ENCODE data around the gene ZNRF1.
"Not testable (repeated sequence)": the region's sequence is repeated elsewhere in the genome, so short reads cannot be mapped to it uniquely, and the experiment has no call there.

Gene ZNRF1

DNA sequence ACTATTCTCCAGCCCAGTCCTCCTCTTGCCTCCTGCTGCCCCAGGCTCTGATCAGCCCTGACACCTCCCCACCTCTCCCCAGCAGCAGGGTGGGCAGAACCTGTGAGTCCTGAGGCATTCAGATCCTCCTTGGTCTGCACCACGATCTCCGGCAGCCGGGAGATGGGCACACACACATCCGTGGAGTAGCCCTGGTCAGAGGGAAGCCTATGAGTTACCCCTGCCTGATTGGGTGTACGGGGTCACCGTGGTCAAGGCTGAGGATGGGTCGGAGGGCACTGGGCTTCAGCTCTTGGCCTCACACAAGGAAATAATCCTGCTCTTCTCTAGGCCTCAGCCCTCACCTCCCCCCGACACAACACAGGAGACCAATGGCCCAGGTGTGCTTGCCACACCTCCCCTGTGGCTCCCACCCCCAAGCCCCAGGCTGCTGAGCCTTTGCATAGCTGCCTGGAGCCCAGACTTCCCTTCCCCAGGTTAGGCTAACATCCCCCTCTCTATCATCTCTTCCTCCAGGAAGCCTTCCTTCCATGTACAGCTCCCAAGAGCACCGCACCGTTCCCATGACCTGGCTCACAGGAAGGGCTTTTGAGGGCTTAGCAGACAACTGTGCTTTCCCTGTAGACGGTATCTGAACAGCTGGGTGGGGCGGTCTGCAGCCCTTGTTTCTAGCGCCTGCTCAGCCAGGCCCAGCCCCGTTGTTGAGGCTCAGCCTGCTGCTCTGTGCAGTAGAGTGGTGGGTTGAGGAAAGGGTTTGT lies 114.1 kb downstream of the ZNRF1 start:
- DNase-seq (ENCODE audit: low read depth in 3 of 3), result no peak

GRCh38 chr16:75113541-75114121 lies 114.8 kb downstream of the ZNRF1 start:
- DNase-seq (ENCODE audit: low read depth in 3 of 3), result no peak

DNA sequence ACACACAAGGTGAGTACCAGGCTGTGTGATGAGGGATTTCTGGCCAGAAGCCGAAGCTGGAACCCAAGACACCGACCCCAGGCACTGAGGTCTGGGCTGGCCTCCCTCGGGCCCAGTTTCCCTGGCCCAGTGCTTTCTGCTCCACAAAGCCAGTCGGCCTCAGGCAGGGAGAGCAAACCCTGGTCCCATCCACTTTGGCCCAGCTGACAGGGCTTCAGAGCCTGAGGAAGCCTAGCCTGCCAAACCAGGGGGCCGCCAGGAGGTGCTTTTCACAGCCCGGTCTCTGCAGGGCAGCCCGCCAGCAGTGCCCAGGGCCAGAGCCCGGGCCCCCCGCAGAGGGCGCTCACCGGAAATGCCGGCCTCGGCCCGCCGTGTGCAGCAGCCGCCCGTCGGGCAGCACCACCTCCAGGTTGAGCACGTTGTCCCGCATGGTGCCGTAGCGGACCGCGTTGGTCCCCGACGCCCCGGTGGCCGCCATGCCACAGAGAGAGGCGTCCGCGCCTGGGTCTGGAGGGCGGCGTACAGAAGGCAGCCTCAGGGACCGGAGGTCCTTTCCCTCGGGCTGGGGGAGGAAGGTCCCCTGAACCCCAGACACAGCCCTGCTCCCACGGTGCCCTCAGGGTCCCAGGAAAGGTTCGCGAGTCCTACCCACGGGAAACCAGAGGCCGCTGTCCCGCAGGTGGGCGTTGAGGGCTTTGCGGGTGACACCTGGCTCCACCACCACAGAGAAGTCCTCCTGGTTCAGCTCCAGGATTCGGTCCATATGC lies 115.5 kb downstream of the ZNRF1 start:
- DNase-seq (ENCODE audit: low read depth in 3 of 3), result no peak

GRCh38 chr16:75114946-75115825 lies 116.4 kb downstream of the ZNRF1 start:
- no peak for DNase-seq (ENCODE audit: low read depth in 3 of 3)

GRCh38 chr16:75116081-75116910 lies 117.5 kb downstream of the ZNRF1 start, which contains the start of gene LDHD:
Gene LDHD (minus strand): TSS chr16:75116780. CDS start chr16:75116720, 60 bp downstream.
- DNase-seq (ENCODE audit: low read depth in 3 of 3), result no peak

DNA sequence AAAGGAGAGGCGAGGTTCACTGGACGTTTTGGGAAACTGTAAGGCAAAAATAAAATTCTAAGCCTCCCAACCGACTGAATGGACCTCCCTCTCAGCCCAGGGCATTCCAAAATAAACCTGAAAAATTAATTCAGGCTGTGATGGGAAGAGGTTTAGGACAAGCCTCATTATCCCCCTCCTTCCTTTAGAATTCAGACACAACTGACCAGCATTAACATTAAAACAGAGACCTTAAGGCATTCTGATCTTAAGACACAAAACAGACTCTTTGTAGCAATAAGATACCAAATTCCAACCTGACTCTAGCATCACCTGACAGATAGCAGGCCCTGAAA lies 118.1 kb downstream of the ZNRF1 start:
- no peak for DNase-seq (ENCODE audit: low read depth in 3 of 3)

DNA sequence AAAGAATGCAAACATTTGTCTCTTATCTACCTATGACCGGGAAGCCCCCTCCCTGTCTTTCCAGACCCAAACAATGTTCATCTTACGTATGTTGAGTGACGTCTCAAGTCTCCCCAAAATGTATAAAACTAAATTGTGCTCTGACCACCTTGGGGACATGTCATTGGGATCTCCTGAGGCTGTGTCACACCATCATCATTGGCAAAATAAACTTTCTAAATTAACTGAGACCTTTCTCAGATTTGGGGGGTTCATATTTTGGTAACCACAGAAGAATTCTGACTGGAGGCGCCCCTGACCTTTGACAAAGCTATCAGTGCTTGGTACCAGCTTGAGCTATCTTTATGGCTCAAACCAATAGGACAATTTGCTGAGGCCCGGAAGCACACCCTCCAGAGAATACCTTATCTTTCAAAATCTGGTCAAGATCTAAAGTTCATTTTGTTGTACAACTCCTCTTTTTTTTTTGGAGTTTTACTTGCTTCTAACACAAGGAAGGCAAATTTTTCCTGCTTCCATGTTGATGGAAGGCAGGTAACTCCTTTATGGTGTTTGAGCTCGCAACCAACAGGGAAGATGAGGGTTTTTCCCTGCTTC lies 120.2 kb downstream of the ZNRF1 start:
- DNase-seq (ENCODE audit: low read depth in 3 of 3), result no peak

- DNase-seq (ENCODE audit: low read depth in 3 of 3), result no peak
These were observed 121.4 kb downstream of the ZNRF1 start for GRCh38 chr16:75120253-75120652.

- no peak for DNase-seq (ENCODE audit: low read depth in 3 of 3)
These were observed 123.2 kb downstream of the ZNRF1 start for GRCh38 chr16:75121949-75122568.

GRCh38 chr16:75122609-75123008 lies 123.8 kb downstream of the ZNRF1 start:
- DNase-seq (ENCODE audit: low read depth in 3 of 3), result no peak

DNA sequence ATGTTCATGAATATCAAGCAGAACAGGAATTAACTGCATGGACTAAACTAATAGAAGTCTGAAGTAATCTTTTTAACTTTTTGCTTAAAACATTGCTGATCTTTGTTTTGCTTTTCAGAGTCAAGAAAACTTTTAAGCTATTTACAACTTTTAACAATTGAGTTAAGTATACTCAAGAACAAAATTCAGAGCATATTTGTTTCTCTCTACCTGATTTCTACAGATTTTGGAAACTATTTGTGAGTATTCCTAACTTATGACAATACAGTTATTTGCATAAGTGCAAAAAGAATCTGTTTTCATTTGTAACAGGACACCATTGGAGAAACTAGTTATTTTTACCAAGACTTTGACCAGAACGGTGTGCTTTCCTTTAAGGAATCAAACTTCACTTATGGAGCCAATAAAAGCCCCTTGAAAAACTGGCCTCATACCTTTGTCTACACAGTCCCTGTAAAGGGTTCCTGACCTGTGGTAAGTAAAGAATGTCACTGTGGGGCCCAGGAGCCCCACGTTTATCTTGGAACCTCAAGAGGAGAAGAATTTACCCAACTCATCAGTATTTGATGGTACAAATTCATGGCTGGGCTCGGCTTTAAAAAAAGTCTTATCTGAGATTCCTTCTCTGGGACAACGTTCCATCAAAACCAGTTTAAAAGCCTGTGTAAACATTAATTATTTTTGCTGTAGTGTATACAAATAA lies 129.0 kb downstream of the ZNRF1 start:
- DNase-seq (ENCODE audit: low read depth in 3 of 3), result no peak

GRCh38 chr16:75129421-75130149 lies 130.8 kb downstream of the ZNRF1 start:
- DNase-seq (ENCODE audit: low read depth in 3 of 3), result not testable (repeated sequence)

DNA sequence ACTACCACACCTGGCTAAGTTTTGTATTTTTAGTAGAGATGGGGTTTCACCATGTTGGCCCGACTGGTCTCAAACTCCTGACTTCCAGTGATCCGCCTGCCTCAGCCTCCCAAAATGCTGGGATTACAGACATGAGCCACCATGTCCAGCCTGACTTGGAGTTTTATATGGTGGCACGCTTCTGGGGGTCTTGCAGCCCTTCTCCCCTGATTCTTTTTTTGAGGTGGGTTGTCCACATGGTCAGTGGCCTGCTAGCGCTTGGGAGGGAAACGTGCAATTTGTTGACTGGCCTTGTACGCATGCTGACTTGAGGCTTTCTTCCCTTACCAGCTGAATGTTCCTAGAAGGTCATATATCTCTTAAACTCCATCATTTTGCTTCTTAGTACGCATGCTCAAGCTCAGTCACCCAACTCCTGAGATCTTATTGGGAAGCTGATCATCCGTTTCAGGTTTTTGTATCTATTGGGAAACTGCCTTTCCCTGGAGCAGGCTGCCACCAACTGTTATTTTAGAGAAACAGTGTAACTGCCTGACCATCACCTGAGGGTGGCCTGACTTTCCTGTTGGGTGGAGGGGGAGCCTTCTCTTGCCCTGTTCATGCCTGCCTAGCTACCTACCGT lies 131.4 kb downstream of the ZNRF1 start:
- DNase-seq (ENCODE audit: low read depth in 3 of 3), result no peak

DNA sequence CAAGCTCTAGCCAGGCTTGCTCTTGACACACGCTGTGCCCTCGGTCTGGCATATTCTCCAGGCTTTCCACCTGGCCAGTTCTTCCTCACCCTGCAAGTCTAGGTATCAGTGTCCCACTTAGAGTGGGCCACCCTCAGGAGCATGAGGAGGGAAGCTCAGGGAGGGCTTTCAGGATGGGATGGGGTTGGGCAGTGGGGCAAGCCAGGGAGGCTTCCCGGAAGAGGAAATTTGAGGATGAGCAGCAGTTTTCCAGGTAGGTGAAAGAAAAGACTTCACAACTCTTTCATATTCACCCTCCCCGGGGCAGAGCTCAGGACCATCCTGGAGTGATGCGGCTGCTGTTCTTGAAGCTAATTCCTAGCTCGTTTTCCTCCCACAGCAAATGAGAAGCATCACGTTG lies 132.3 kb downstream of the ZNRF1 start:
- no peak for DNase-seq (ENCODE audit: low read depth in 3 of 3)

- DNase-seq (ENCODE audit: low read depth in 3 of 3), result no peak
These were observed 139.4 kb downstream of the ZNRF1 start for GRCh38 chr16:75138233-75138632.

- no peak for DNase-seq (ENCODE audit: low read depth in 3 of 3)
These were observed 139.8 kb downstream of the ZNRF1 start for GRCh38 chr16:75138636-75139035.

DNA sequence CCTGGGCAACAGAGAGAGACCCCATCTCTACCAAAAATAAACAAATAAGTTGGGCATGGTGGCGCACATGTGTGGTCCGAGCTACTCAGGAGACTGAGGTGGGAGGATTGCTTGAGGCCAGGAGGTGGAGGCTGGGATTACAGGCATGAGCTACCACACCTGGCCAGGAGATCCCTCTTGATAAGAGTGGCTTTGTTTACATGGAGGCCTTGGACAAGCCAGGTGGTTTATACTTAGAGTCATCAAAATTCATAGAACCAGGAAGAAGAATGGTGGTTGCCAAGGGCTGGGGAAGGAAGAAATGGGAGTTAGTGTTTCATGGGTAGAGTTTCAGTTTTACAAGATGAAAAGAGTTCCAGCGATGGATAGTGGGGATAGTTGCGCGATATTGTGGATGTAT lies 140.7 kb downstream of the ZNRF1 start:
- no peak for DNase-seq (ENCODE audit: low read depth in 3 of 3)

DNA sequence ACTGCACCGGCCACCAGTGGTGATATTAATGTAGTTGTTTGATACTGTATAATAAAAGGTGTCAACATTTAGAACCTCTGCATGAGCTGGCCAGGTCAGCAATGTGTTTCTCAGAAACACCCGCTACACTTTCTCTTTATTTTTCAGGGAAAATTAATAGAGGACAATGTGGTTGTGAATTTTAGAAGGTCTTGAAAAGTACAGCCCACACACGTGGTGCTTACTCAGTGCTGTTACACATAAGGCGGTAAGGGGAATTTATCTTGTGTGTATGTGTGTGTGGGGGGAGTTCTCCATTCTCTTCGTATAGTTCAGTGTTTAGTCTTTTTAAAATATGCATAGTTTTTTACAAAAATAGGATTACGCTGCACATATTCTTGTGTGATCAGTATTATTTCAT lies 145.1 kb downstream of the ZNRF1 start:
- no peak for DNase-seq (ENCODE audit: low read depth in 3 of 3)

- DNase-seq (ENCODE audit: low read depth in 3 of 3), result no peak
These were observed 149.1 kb downstream of the ZNRF1 start for GRCh38 chr16:75147968-75148310.
